Stomach (tissue), 9 donors: Measurements from ENCODE around the gene CTNNA3. TPM values are rescaled to one million over a fixed set of nuclear protein-coding genes. Genes with fewer than 3 reads are reported as not detected.
"Not testable (repeated sequence)": the region's sequence is repeated elsewhere in the genome, so short reads cannot be mapped to it uniquely, and the experiment has no call there.

Experiments used
- DNase-seq, 2 donors: peaks; one replicate each; pipeline versions ENCODE4 v3.0.0 to v3.0.0-alpha.2; 2013 to 2019
- H3K27ac ChIP-seq, 5 donors: fragments of 200-600 bp in 4 of 5; sonication (generic) in 4 of 5; one replicate each; pipeline ENCODE4 v1.5.1; 2013 to 2019; ENCODE audit warnings: mild to moderate bottlenecking in 1 of 5, moderate library complexity in 1 of 5
- H3K27me3 ChIP-seq, 3 donors: fragments of 200-600 bp; sonication (generic); one replicate each; pipeline ENCODE4 v1.5.1; 2017 to 2019; ENCODE audit warnings: mixed run types in 1 of 3
- H3K36me3 ChIP-seq, 4 donors: fragments of 200-600 bp; sonication (generic); 1 replicate in 3 of 4; 2 replicates in 1 of 4; pipeline ENCODE4 v1.5.1; 2016 to 2019
- H3K4me1 ChIP-seq, 4 donors: fragments of 200-600 bp; sonication (generic); one replicate each; pipeline ENCODE4 v1.5.1; 2016 to 2019
- H3K4me3 ChIP-seq, 4 donors: fragments of 200-600 bp; sonication (generic) in 3 of 4; one replicate each; pipeline ENCODE4 v1.5.1; 2016 to 2019; ENCODE audit warnings: mild to moderate bottlenecking in 1 of 4
- H3K9me3 ChIP-seq, 4 donors: fragments of 200-600 bp; sonication (generic); one replicate each; pipeline ENCODE4 v1.5.1; 2016 to 2019
- EP300 ChIP-seq: sonication (generic); formaldehyde crosslinking; IDR thresholded peaks from one replicate; pipeline ENCODE4 v1.6.1; 2017; ENCODE audit warnings: antibody characterized with exemption
- POLR2A ChIP-seq, 4 donors: fragments of 450-650 bp; IDR thresholded peaks; one replicate each; pipeline ENCODE4 v1.6.1; 2016; ENCODE audit warnings: antibody characterized with exemption in 4 of 4, control low read depth in 2 of 4, mild to moderate bottlenecking in 1 of 4, moderate library complexity in 1 of 4
- POLR2AphosphoS5 ChIP-seq, 3 donors: sonication (generic); formaldehyde crosslinking; IDR thresholded peaks; one replicate each; pipeline ENCODE4 v1.6.1; 2016; ENCODE audit warnings: antibody characterized with exemption in 3 of 3
- WGBS, 5 donors: extraction: QIAGEN DNeasy Blood & Tissue Kit in 3 of 5; methylation state at CpG; one replicate each; pipeline versions ENCODE4 v1.1.5 to v1.1.7; 2013 to 2018; 5-methylcytosine and 5-hydroxymethylcytosine counted together
- intact Hi-C: fragments of 100-400 bp; cut with DNase I; formaldehyde crosslinking; loops from one replicate; pipeline ENCODE4 v1.15.1; 2023; ENCODE audit warnings: low total_unique reads
- polyA plus RNA-seq, 3 donors: library from polyadenylated mRNA; stranded (reverse); fragments of 200-250 nt; gene quantifications; one replicate each; pipeline ENCODE4 v1.2.3, GENCODE V29; 2013
- total RNA-seq, 5 donors: library from RNA; depleted of rRNA; stranded (reverse); fragments of >200 nt; gene quantifications; one replicate each; pipeline versions ENCODE4 v1.1.0 to v1.2.3, GENCODE V29; 2014 to 2016
- TF ChIP-seq, protein P1 (sequence below), 7 experiments: fragments of 450-650 bp in 4 of 7; fragments of 200-600 bp in 3 of 7; sonication (generic) in 3 of 7; IDR thresholded peaks; one replicate each; pipeline ENCODE4 v1.5.1; 2016 to 2019; ENCODE audit warnings: antibody characterized with exemption in 7 of 7, control low read depth in 2 of 7, mild to moderate bottlenecking in 1 of 7
- donor health status: healthy with polysubstance abuse.
- donor health status: Bipolar disorder and iron deficiency.
- donor health status: healthy.

Gene CTNNA3
- total and polyA plus RNA-seq, 8 donors = 0.14 to 46.1 (median 12.9) TPM; not detected in 2

DNA sequence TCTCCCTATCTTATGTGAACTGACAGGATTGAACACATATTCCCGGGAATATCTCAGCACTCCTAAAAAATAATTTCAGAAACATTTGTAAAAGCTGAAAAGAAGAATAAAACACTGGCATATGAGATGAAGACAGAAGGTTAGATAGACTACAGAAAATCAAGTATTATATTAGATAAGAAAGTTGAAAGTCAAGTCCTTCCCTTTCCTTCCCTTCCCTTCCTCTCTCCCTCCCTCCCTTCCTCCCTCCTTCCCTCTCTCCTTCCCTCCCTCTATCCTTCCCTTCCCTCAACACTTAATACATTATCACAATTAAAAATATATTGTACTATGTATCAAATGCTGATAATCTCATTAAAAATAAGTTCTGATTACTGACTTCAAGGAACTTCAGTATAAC is 122.5 kb downstream of the CTNNA3 start:
- no peak for DNase-seq
- 79 to 95% (median 89%) methylated on average over 1 of the region's 1 CpG for WGBS, 5 donors
- Histone ChIP-seq H3K27me3 (no peaks in the 10 kb centered on the region), H3K9me3 (no peaks in the 10 kb centered on the region), H3K27ac (no peak overlapping the region), H3K4me1 (no peaks in the 10 kb centered on the region), H3K4me3 (no peak overlapping the region), H3K36me3 (no peaks in the 10 kb centered on the region)
- no peak for TF ChIP-seq POLR2AphosphoS5 (IDR thresholded peaks at IDR 0.05)
- no peak for TF ChIP-seq POLR2A (IDR thresholded peaks at IDR 0.05)
- TF ChIP-seq, protein P1, sequence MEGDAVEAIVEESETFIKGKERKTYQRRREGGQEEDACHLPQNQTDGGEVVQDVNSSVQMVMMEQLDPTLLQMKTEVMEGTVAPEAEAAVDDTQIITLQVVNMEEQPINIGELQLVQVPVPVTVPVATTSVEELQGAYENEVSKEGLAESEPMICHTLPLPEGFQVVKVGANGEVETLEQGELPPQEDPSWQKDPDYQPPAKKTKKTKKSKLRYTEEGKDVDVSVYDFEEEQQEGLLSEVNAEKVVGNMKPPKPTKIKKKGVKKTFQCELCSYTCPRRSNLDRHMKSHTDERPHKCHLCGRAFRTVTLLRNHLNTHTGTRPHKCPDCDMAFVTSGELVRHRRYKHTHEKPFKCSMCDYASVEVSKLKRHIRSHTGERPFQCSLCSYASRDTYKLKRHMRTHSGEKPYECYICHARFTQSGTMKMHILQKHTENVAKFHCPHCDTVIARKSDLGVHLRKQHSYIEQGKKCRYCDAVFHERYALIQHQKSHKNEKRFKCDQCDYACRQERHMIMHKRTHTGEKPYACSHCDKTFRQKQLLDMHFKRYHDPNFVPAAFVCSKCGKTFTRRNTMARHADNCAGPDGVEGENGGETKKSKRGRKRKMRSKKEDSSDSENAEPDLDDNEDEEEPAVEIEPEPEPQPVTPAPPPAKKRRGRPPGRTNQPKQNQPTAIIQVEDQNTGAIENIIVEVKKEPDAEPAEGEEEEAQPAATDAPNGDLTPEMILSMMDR (IDR thresholded peaks at IDR 0.05) = no peak
- no peak for TF ChIP-seq EP300
- intact Hi-C loops = no loop called here

GRCh38 chr10:67571503-67571902 is 124.5 kb downstream of the CTNNA3 start:
- 67 to 84% (median 75%) methylated on average over 5 of the region's 5 CpGs for WGBS, 5 donors
- H3K4me3 ChIP-seq = no peak overlapping the region

DNA sequence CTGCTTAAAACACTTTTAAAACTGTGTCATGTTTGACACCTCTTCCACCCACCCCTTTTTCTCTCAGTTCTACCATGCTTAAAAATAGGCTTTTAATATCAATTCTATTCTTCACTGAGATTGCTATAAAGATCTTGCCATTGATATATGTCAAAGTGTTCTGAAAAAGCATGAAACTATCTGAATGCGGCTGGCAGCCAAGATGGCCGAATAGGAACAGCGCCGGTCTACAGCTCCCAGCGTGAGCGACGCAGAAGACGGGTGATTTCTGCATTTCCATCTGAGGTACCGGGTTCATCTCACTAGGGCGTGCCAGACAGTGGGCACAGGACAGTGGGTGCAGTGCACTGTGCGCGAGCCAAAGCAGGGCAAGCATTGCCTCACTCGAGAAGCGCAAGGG is 137.7 kb downstream of the CTNNA3 start:
- H3K36me3 ChIP-seq, intact Hi-C loops, H3K4me1 ChIP-seq, H3K27me3 ChIP-seq, H3K4me3 ChIP-seq, H3K9me3 ChIP-seq, DNase-seq, H3K27ac ChIP-seq: not testable (repeated sequence)
- 95 to 98% (median 96%) methylated on average over 14 of the region's 14 CpGs for WGBS, 5 donors

More at GRCh38 chr10:67571503-67571902, 124.5 kb downstream of the CTNNA3 start:
- H3K36me3 ChIP-seq = no peaks in the 10 kb centered on the region
- H3K27ac ChIP-seq = no peak overlapping the region
- TF ChIP-seq EP300 (no peak), POLR2A (IDR thresholded peaks at IDR 0.05) (no peak), POLR2AphosphoS5 (IDR thresholded peaks at IDR 0.05) (no peak)
- TF ChIP-seq, protein P1 (IDR thresholded peaks at IDR 0.05) = no peak
- no peaks in the 10 kb centered on the region for H3K27me3 ChIP-seq
- no peaks in the 10 kb centered on the region for H3K9me3 ChIP-seq
- no peaks in the 10 kb centered on the region for H3K4me1 ChIP-seq
- no peak for DNase-seq
- intact Hi-C loops = no loop called here

GRCh38 chr10:67553254-67553653 is 142.7 kb downstream of the CTNNA3 start:
- Histone ChIP-seq H3K4me1 (no peaks in the 10 kb centered on the region), H3K27me3 (no peaks in the 10 kb centered on the region), H3K4me3 (no peak overlapping the region), H3K36me3 (no peaks in the 10 kb centered on the region), H3K9me3 (peaks cover 0 to 7% (median 3%) of the 10 kb centered on the region in 4 donors), H3K27ac (no peak overlapping the region)
- no peak for DNase-seq
- TF ChIP-seq POLR2A (IDR thresholded peaks at IDR 0.05) = no peak
- TF ChIP-seq, protein P1 (IDR thresholded peaks at IDR 0.05) = no peak
- 76 to 82% (median 76%) methylated on average over 3 of the region's 3 CpGs for WGBS, 5 donors
- intact Hi-C loops = no loop called here

DNA sequence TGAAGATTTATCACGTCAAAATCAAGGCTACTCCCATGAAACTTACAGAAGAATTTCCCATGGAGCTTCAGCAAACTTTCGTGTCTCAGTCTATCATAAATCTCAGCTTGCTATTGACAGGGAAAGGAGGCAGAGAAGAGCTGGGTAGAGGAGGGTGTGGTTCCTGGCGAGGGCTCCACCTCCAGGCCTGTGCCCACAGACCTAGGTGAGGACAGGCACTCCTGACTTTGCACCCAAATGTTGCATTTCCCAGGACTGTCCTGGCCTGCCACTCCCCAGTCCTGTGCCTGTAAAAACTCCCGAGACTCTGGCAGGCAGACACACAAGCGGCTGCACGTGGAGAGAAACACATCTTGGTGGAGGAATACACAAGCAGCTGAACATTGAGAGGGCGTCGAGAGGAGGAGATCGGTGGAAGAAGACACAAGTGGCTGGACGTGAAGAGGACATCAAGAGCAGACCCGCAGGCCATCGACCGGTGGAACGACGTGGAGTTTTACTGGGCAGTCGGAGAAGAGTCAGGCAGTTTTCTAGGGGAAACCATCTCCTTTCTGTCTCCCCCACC is 145.1 kb downstream of the CTNNA3 start:
- 79 to 84% (median 81%) methylated on average over 16 of the region's 16 CpGs for WGBS, 5 donors
- intact Hi-C loops = no loop called here

More for the DNA sequence above, 145.1 kb downstream of the CTNNA3 start:
- H3K9me3 ChIP-seq = peaks cover 0 to 7% (median 2%) of the 10 kb centered on the region in 4 donors
- H3K4me1 ChIP-seq = no peaks in the 10 kb centered on the region
- H3K36me3 ChIP-seq = no peaks in the 10 kb centered on the region
- TF ChIP-seq EP300 = no peak
- TF ChIP-seq, protein P1 (IDR thresholded peaks at IDR 0.05) = no peak
- TF ChIP-seq POLR2A (IDR thresholded peaks at IDR 0.05) = no peak
- TF ChIP-seq POLR2AphosphoS5 (IDR thresholded peaks at IDR 0.05) = no peak
- H3K27me3 ChIP-seq = no peaks in the 10 kb centered on the region
- H3K27ac ChIP-seq = no peak overlapping the region
- DNase-seq = no peak
- H3K4me3 ChIP-seq = no peak overlapping the region
